ENCODE measurements around the gene HCK. TPM values are rescaled to one million over a fixed set of nuclear protein-coding genes. Genes with fewer than 3 reads are reported as not detected.

Gene HCK
- total RNA-seq, 2 experiments from 2014 or later = not detected

- peaks cover 13% of the 10 kb centered on the region for H3K36me3 Mint-ChIP-seq (ENCODE audit: low read depth)
- intact Hi-C loops (cut with micrococcal nuclease) = no loop called here
- no peak overlapping the region for H3K4me3 Mint-ChIP-seq
- CTCF ChIA-PET = interaction anchor here (1.6 kb wide), 1 partner anchor 9 kb away, joined by 3 read pairs; no protein-coding TSS in a partner anchor
- peaks cover 24% of the 10 kb centered on the region for H3K4me1 Mint-ChIP-seq (ENCODE audit: low read depth)
- no peaks in the 10 kb centered on the region for H3K27me3 Mint-ChIP-seq (ENCODE audit: low read depth)
- H3K9me3 Mint-ChIP-seq = no peaks in the 10 kb centered on the region
- H3K27ac Mint-ChIP-seq = no peak overlapping the region
- no peak for DNase-seq
These were observed 75.3 kb downstream of the HCK start for GRCh38 chr20:32127347-32127746.

- H3K4me3 Mint-ChIP-seq = no peak overlapping the region
- CTCF ChIA-PET = interaction anchor here (0.6 to 1.6 kb wide), 3 partner anchors 9 to 176 kb away, joined by 3 to 4 read pairs (median 3); partner anchors contain the start of gene PDRG1
- peaks cover 28% of the 10 kb centered on the region for H3K4me1 Mint-ChIP-seq (ENCODE audit: low read depth)
- intact Hi-C loops (cut with micrococcal nuclease) = no loop called here
- peaks cover 12% of the 10 kb centered on the region for H3K36me3 Mint-ChIP-seq (ENCODE audit: low read depth)
- H3K27ac Mint-ChIP-seq = no peak overlapping the region
- no peak for DNase-seq
- H3K27me3 Mint-ChIP-seq (ENCODE audit: low read depth) = no peaks in the 10 kb centered on the region
- no peaks in the 10 kb centered on the region for H3K9me3 Mint-ChIP-seq
These were observed 76.1 kb downstream of the HCK start for GRCh38 chr20:32128167-32128566.

GRCh38 chr20:32129863-32130262 lies 77.8 kb downstream of the HCK start:
- CTCF ChIA-PET = no interaction called here
- H3K27me3 Mint-ChIP-seq (ENCODE audit: low read depth) = no peaks in the 10 kb centered on the region
- DNase-seq = no peak
- H3K4me1 Mint-ChIP-seq (ENCODE audit: low read depth) = peaks cover 29% of the 10 kb centered on the region
- H3K9me3 Mint-ChIP-seq = no peaks in the 10 kb centered on the region
- H3K36me3 Mint-ChIP-seq (ENCODE audit: low read depth) = peaks cover 11% of the 10 kb centered on the region
- no peak overlapping the region for H3K27ac Mint-ChIP-seq
- intact Hi-C loops (cut with micrococcal nuclease) = no loop called here
- H3K4me3 Mint-ChIP-seq = no peak overlapping the region

GRCh38 chr20:32130352-32130751 lies 78.3 kb downstream of the HCK start:
- CTCF ChIA-PET = no interaction called here

GRCh38 chr20:32130965-32131364 lies 78.9 kb downstream of the HCK start:
- no peak overlapping the region for H3K27ac Mint-ChIP-seq
- H3K4me3 Mint-ChIP-seq = no peak overlapping the region
- H3K27me3 Mint-ChIP-seq (ENCODE audit: low read depth) = no peaks in the 10 kb centered on the region
- intact Hi-C loops (cut with micrococcal nuclease) = no loop called here
- CTCF ChIA-PET = no interaction called here
- H3K36me3 Mint-ChIP-seq (ENCODE audit: low read depth) = peaks cover 11% of the 10 kb centered on the region
- peaks cover 26% of the 10 kb centered on the region for H3K4me1 Mint-ChIP-seq (ENCODE audit: low read depth)
- DNase-seq = no peak
- no peaks in the 10 kb centered on the region for H3K9me3 Mint-ChIP-seq

More at GRCh38 chr20:32130352-32130751, 78.3 kb downstream of the HCK start:
- H3K4me1 Mint-ChIP-seq (ENCODE audit: low read depth) = peaks cover 27% of the 10 kb centered on the region
- no peak overlapping the region for H3K4me3 Mint-ChIP-seq
- H3K9me3 Mint-ChIP-seq = no peaks in the 10 kb centered on the region
- no peak for DNase-seq
- peaks cover 11% of the 10 kb centered on the region for H3K36me3 Mint-ChIP-seq (ENCODE audit: low read depth)
- no peaks in the 10 kb centered on the region for H3K27me3 Mint-ChIP-seq (ENCODE audit: low read depth)
- H3K27ac Mint-ChIP-seq = no peak overlapping the region
- intact Hi-C loops (cut with micrococcal nuclease) = no loop called here

- H3K4me3 Mint-ChIP-seq = no peak overlapping the region
- H3K27ac Mint-ChIP-seq = no peak overlapping the region
- peaks cover 21% of the 10 kb centered on the region for H3K4me1 Mint-ChIP-seq (ENCODE audit: low read depth)
- peaks cover 11% of the 10 kb centered on the region for H3K36me3 Mint-ChIP-seq (ENCODE audit: low read depth)
- intact Hi-C loops (cut with micrococcal nuclease) = no loop called here
- CTCF ChIA-PET = interaction anchor here (0.7 to 3.0 kb wide), 2 partner anchors 40 to 41 kb away, joined by 3 to 10 read pairs; no protein-coding TSS in a partner anchor
- no peaks in the 10 kb centered on the region for H3K27me3 Mint-ChIP-seq (ENCODE audit: low read depth)
- DNase-seq = no peak
- no peaks in the 10 kb centered on the region for H3K9me3 Mint-ChIP-seq
These were observed 81.0 kb downstream of the HCK start for GRCh38 chr20:32132911-32133549.

- no peak for DNase-seq
- intact Hi-C loops (cut with micrococcal nuclease) = no loop called here
- no peak overlapping the region for H3K4me3 Mint-ChIP-seq
- H3K27me3 Mint-ChIP-seq (ENCODE audit: low read depth) = no peaks in the 10 kb centered on the region
- peaks cover 21% of the 10 kb centered on the region for H3K4me1 Mint-ChIP-seq (ENCODE audit: low read depth)
- CTCF ChIA-PET = interaction anchor here (0.6 to 3.0 kb wide), 3 partner anchors 42 to 871 kb away, joined by 3 to 10 read pairs (median 3); no protein-coding TSS in a partner anchor
- peaks cover 14% of the 10 kb centered on the region for H3K36me3 Mint-ChIP-seq (ENCODE audit: low read depth)
- H3K9me3 Mint-ChIP-seq = no peaks in the 10 kb centered on the region
- H3K27ac Mint-ChIP-seq = no peak overlapping the region
These were observed 82.0 kb downstream of the HCK start for GRCh38 chr20:32134026-32134425.

- H3K9me3 Mint-ChIP-seq = no peaks in the 10 kb centered on the region
- peaks cover 17% of the 10 kb centered on the region for H3K36me3 Mint-ChIP-seq (ENCODE audit: low read depth)
- intact Hi-C loops (cut with micrococcal nuclease) = no loop called here
- H3K4me3 Mint-ChIP-seq = no peak overlapping the region
- H3K4me1 Mint-ChIP-seq (ENCODE audit: low read depth) = peaks cover 15% of the 10 kb centered on the region
- no peak for DNase-seq
- H3K27me3 Mint-ChIP-seq (ENCODE audit: low read depth) = no peaks in the 10 kb centered on the region
- CTCF ChIA-PET = no interaction called here
- H3K27ac Mint-ChIP-seq = no peak overlapping the region
These were observed 84.0 kb downstream of the HCK start for GRCh38 chr20:32135983-32136515.

GRCh38 chr20:32138921-32139320 lies 86.9 kb downstream of the HCK start:
- Mint-ChIP-seq H3K36me3 (ENCODE audit: low read depth) (peaks cover 32% of the 10 kb centered on the region), H3K27me3 (ENCODE audit: low read depth) (no peaks in the 10 kb centered on the region)
- CTCF ChIA-PET = no interaction called here

GRCh38 chr20:32139947-32140346 lies 87.9 kb downstream of the HCK start:
- no peak for DNase-seq
- CTCF ChIA-PET = no interaction called here
- H3K4me3 Mint-ChIP-seq = no peak overlapping the region
- H3K9me3 Mint-ChIP-seq = no peaks in the 10 kb centered on the region
- H3K36me3 Mint-ChIP-seq (ENCODE audit: low read depth) = peaks cover 35% of the 10 kb centered on the region
- intact Hi-C loops (cut with micrococcal nuclease) = no loop called here
- no peaks in the 10 kb centered on the region for H3K4me1 Mint-ChIP-seq (ENCODE audit: low read depth)
- H3K27me3 Mint-ChIP-seq (ENCODE audit: low read depth) = no peaks in the 10 kb centered on the region
- no peak overlapping the region for H3K27ac Mint-ChIP-seq

More at GRCh38 chr20:32138921-32139320, 86.9 kb downstream of the HCK start:
- Mint-ChIP-seq H3K9me3 (no peaks in the 10 kb centered on the region), H3K27ac (no peak overlapping the region), H3K4me1 (ENCODE audit: low read depth) (no peaks in the 10 kb centered on the region), H3K4me3 (no peak overlapping the region)
- no peak for DNase-seq
- intact Hi-C loops (cut with micrococcal nuclease) = no loop called here

GRCh38 chr20:32140603-32141002 lies 88.6 kb downstream of the HCK start:
- H3K4me1 Mint-ChIP-seq (ENCODE audit: low read depth) = no peaks in the 10 kb centered on the region
- H3K9me3 Mint-ChIP-seq = no peaks in the 10 kb centered on the region
- no peak overlapping the region for H3K4me3 Mint-ChIP-seq
- intact Hi-C loops (cut with micrococcal nuclease) = no loop called here
- CTCF ChIA-PET = no interaction called here
- DNase-seq = no peak
- peaks cover 38% of the 10 kb centered on the region for H3K36me3 Mint-ChIP-seq (ENCODE audit: low read depth)
- H3K27me3 Mint-ChIP-seq (ENCODE audit: low read depth) = no peaks in the 10 kb centered on the region
- H3K27ac Mint-ChIP-seq = no peak overlapping the region

- CTCF ChIA-PET = interaction anchor here (0.6 to 0.7 kb wide), 2 partner anchors 13 to 302 kb away, joined by 3 read pairs; no protein-coding TSS in a partner anchor
- intact Hi-C loops (cut with micrococcal nuclease) = no loop called here
- Mint-ChIP-seq H3K4me1 (ENCODE audit: low read depth) (no peaks in the 10 kb centered on the region), H3K27me3 (ENCODE audit: low read depth) (no peaks in the 10 kb centered on the region), H3K36me3 (ENCODE audit: low read depth) (peaks cover 47% of the 10 kb centered on the region), H3K4me3 (no peak overlapping the region), H3K9me3 (no peaks in the 10 kb centered on the region), H3K27ac (no peak overlapping the region)
- no peak for DNase-seq
These were observed 89.5 kb downstream of the HCK start for GRCh38 chr20:32141465-32141980.

GRCh38 chr20:32142088-32142487 lies 90.0 kb downstream of the HCK start:
- Mint-ChIP-seq H3K4me3 (no peak overlapping the region), H3K27me3 (ENCODE audit: low read depth) (no peaks in the 10 kb centered on the region), H3K4me1 (ENCODE audit: low read depth) (no peaks in the 10 kb centered on the region), H3K27ac (no peak overlapping the region), H3K9me3 (no peaks in the 10 kb centered on the region), H3K36me3 (ENCODE audit: low read depth) (peaks cover 49% of the 10 kb centered on the region)
- intact Hi-C loops (cut with micrococcal nuclease) = no loop called here
- DNase-seq = no peak
- CTCF ChIA-PET = interaction anchor here (0.6 kb wide), 1 partner anchor 13 kb away, joined by 3 read pairs; no protein-coding TSS in a partner anchor
